Endothelial cell of umbilical vein (primary cell): ENCODE results near the gene KIF24. TPM values are rescaled to one million over a fixed set of nuclear protein-coding genes. Genes with fewer than 3 reads are reported as not detected.

ENCODE experiments used
- BruUV-seq: library from RNA; stranded (reverse); fragments of 400-500 nt; replicated peaks from 2 replicates; lab custom pipeline; 2021; lab: Mats Ljungman, UMichigan
- CTCF ChIA-PET: fragments of 300-600, 350-600 bp; sonication (Branson Sonifier 250); formaldehyde crosslinking; loops from one replicate; lab custom pipeline; 2021; ENCODE audit warnings: antibody characterized with exemption, inconsistent platforms; lab: Charles Lee
- POLR2A ChIA-PET: fragments of 300-600, 350-600 bp; sonication (Branson Sonifier 250); formaldehyde crosslinking; loops from one replicate; lab custom pipeline; 2021; ENCODE audit warnings: antibody characterized with exemption, inconsistent platforms; lab: Charles Lee
- DNase-seq: peaks from one replicate; pipeline ENCODE4 v3.0.0-alpha.2; 2011; ENCODE audit warnings: low read depth, low spot score
- FAIRE-seq: peaks from 2 replicates; lab custom pipeline; 2011; peaks lifted over from hg19 to GRCh38; lab: Jason Lieb, UNC
- H2AFZ ChIP-seq: 2 replicates; pipeline ENCODE4 v1.6.0; 2012; ENCODE audit warnings: low read depth, low read length, control low read depth, inconsistent platforms
- H3K27ac ChIP-seq: 2 replicates; pipeline ENCODE4 v1.5.1; 2011; ENCODE audit warnings: low read depth, mild to moderate bottlenecking, control low read depth, low read length, moderate library complexity; ENCODE audit not compliant: insufficient read depth
- H3K27me3 ChIP-seq, 2 experiments: 2 replicates each; pipeline versions ENCODE4 v1.6.0 to v1.6.1; 2011; ENCODE audit warnings: low read length in 2 of 2, mixed read lengths in 1 of 2; ENCODE audit not compliant: control insufficient read depth in 2 of 2, insufficient read depth in 2 of 2
- H3K36me3 ChIP-seq, 2 experiments: 2 replicates in 1 of 2; 3 replicates in 1 of 2; pipeline ENCODE4 v1.5.1; 2011; ENCODE audit warnings: low read length in 2 of 2, mild to moderate bottlenecking in 1 of 2, moderate library complexity in 1 of 2; ENCODE audit not compliant: control insufficient read depth in 2 of 2, insufficient read depth in 2 of 2; ENCODE audit errors: extremely low read depth in 1 of 2
- H3K4me1 ChIP-seq: 3 replicates; pipeline ENCODE4 v1.5.1; 2011; ENCODE audit warnings: mild to moderate bottlenecking, low read length; ENCODE audit not compliant: control insufficient read depth, insufficient read depth; ENCODE audit errors: extremely low read depth
- H3K4me2 ChIP-seq: 2 replicates; pipeline ENCODE4 v1.6.1; 2011; ENCODE audit warnings: low read length, control low read depth, mixed read lengths; ENCODE audit not compliant: insufficient read depth
- H3K4me3 ChIP-seq, 3 experiments: fragments of 200-600 bp in 1 of 3; sonication (generic), shearing (Covaris generic) in 1 of 3; replicated peaks in 1 of 3; 2 replicates each; pipeline ENCODE4 v1.5.1; 2011 to 2016; ENCODE audit warnings: control low read depth in 3 of 3, low read length in 3 of 3, mild to moderate bottlenecking in 2 of 3, inconsistent platforms in 1 of 3, low read depth in 1 of 3, moderate library complexity in 1 of 3; ENCODE audit not compliant: insufficient read depth in 1 of 3
- H3K79me2 ChIP-seq: 2 replicates; pipeline ENCODE4 v1.6.0; 2012; ENCODE audit warnings: low read length, inconsistent platforms; ENCODE audit not compliant: control insufficient read depth, insufficient read depth
- H3K9ac ChIP-seq: replicated peaks from 2 replicates; pipeline ENCODE3; 2011; ENCODE audit warnings: low read length, control low read depth; ENCODE audit not compliant: insufficient read depth; ENCODE audit errors: extremely low read depth
- H3K9me1 ChIP-seq: replicated peaks from 3 replicates; pipeline ENCODE4 v1.6.0; 2011; ENCODE audit warnings: mild to moderate bottlenecking, low read length; ENCODE audit not compliant: control insufficient read depth, insufficient read depth; ENCODE audit errors: extremely low read depth
- H3K9me3 ChIP-seq: replicated peaks from 2 replicates; pipeline ENCODE4 v1.5.1; 2012; ENCODE audit warnings: low read length, inconsistent platforms; ENCODE audit not compliant: control insufficient read depth, insufficient read depth
- H4K20me1 ChIP-seq: replicated peaks from 2 replicates; pipeline ENCODE3; 2011; ENCODE audit warnings: mild to moderate bottlenecking, low read length; ENCODE audit not compliant: control insufficient read depth, insufficient read depth; ENCODE audit errors: extremely low read depth
- CTCF ChIP-seq, 2 donors: IDR thresholded peaks; 1 replicate in 1 of 2; 2 replicates in 1 of 2; pipeline ENCODE4 v1.5.1; 2011; ENCODE audit warnings: low read length in 2 of 2, mild to moderate bottlenecking in 2 of 2, moderate library complexity in 2 of 2, control low read depth in 1 of 2, inconsistent platforms in 1 of 2, low read depth in 1 of 2; ENCODE audit not compliant: insufficient read depth in 1 of 2; ENCODE audit errors: extremely low read depth in 1 of 2
- EZH2 ChIP-seq: IDR thresholded peaks from 2 replicates; pipeline ENCODE4 v1.6.1; 2012; ENCODE audit warnings: borderline replicate concordance, low read depth, mild to moderate bottlenecking, moderate library complexity, low read length, inconsistent platforms; ENCODE audit not compliant: severe bottlenecking
- FOS ChIP-seq: IDR thresholded peaks from 2 replicates; pipeline ENCODE4 v1.6.1; 2011; ENCODE audit warnings: mild to moderate bottlenecking, low read length, moderate library complexity, borderline replicate concordance; ENCODE audit not compliant: insufficient read depth
- GATA2 ChIP-seq: IDR thresholded peaks from 2 replicates; pipeline ENCODE4 v1.7.0; 2011; ENCODE audit warnings: low read depth, mild to moderate bottlenecking, moderate library complexity, mixed read lengths, low read length; ENCODE audit not compliant: insufficient read length, insufficient read depth
- JUN ChIP-seq: IDR thresholded peaks from 2 replicates; pipeline ENCODE4 v1.6.1; 2011; ENCODE audit warnings: borderline replicate concordance, low read depth; ENCODE audit not compliant: insufficient read length, insufficient read depth
- MAX ChIP-seq: IDR thresholded peaks from 2 replicates; pipeline ENCODE4 v1.6.1; 2011; ENCODE audit not compliant: insufficient read depth, insufficient read length
- MYC ChIP-seq: IDR thresholded peaks from one replicate; pipeline ENCODE4 v1.6.1; 2011; ENCODE audit warnings: mild to moderate bottlenecking, low read depth, low read length
- POLR2A ChIP-seq: IDR thresholded peaks from 2 replicates; pipeline ENCODE4 v1.6.1; 2012; ENCODE audit warnings: low read depth, mild to moderate bottlenecking, control low read depth, low read length
- POLR2AphosphoS5 ChIP-seq: IDR thresholded peaks from 2 replicates; pipeline ENCODE4 v1.6.1; 2012; ENCODE audit warnings: low read depth, mild to moderate bottlenecking, control low read depth, low read length, moderate library complexity; ENCODE audit not compliant: insufficient read depth
- dilution Hi-C: fragments of 300-500 bp; cut with MboI; formaldehyde crosslinking; loops from one replicate; pipeline ENCODE4 v1.15.0; 2019; ENCODE audit warnings: low sequenced_read_pairs; ENCODE audit not compliant: extremely low pct_ligation_motif_present
- intact Hi-C: fragments of 100-400 bp; cut with micrococcal nuclease; formaldehyde crosslinking; loops from one replicate; pipeline ENCODE4 v1.10.0; 2022
- polyA plus RNA-seq, 4 experiments: library from polyadenylated mRNA; depleted of rRNA in 3 of 4; stranded (reverse) in 3 of 4; unstranded in 1 of 4; fragments of >200 nt; gene quantifications; 2 replicates each; pipeline versions ENCODE4 v1.2.1 to v1.2.3, GENCODE V29; 2011 to 2012; ENCODE audit warnings: missing spikeins in 1 of 4
- total RNA-seq: library from RNA; stranded (reverse); gene quantifications from 2 replicates; pipeline ENCODE4 v1.2.3, GENCODE V29; 2021

The KIF24 gene
- total and polyA plus RNA-seq, 2 donors (not counting 3 experiments of a cell fraction or from before 2014, with no cell fraction given) = 2.1 to 4.8 TPM

- no peaks in the 10 kb centered on the region for H3K9me1 ChIP-seq
- no peak overlapping the region for H3K27ac ChIP-seq
- no peak overlapping the region for H3K4me3 ChIP-seq
- H4K20me1 ChIP-seq = no peaks in the 10 kb centered on the region
- H3K4me1 ChIP-seq = peaks cover 11% of the 10 kb centered on the region
- FAIRE-seq (no peak), DNase-seq (no peak)
- CTCF ChIA-PET = interaction anchor here (0.6 to 9.4 kb wide), 15 partner anchors 7 to 230 kb away, joined by 3 to 152 read pairs (median 5); no protein-coding TSS in a partner anchor
- intact Hi-C loops = loop anchor here (1.0 to 5.0 kb wide), 4 partner anchors 46 to 251 kb away; partner anchors contain the start of genes DCAF12 and UBAP1
- POLR2A ChIA-PET = no interaction called here
- dilution Hi-C loops = no loop called here
- H3K9me3 ChIP-seq = no peaks in the 10 kb centered on the region
- H3K27me3 ChIP-seq = no peaks in the 10 kb centered on the region
- no peaks in the 10 kb centered on the region for H3K79me2 ChIP-seq
- H3K9ac ChIP-seq = no peak overlapping the region
- no peak overlapping the region for H2AFZ ChIP-seq
- TF ChIP-seq MAX = no peak
- no peak for TF ChIP-seq POLR2A
- TF ChIP-seq CTCF (IDR thresholded peaks at IDR 0.05; ENCODE audit: extremely low read depth in 1 of 2, insufficient read depth in 1 of 2, low read depth in 1 of 2, low read length in 2 of 2) = no peak
- no peak for TF ChIP-seq GATA2
- no peak for TF ChIP-seq FOS
- TF ChIP-seq MYC = no peak
- TF ChIP-seq EZH2 = no peak
- TF ChIP-seq POLR2AphosphoS5 = no peak
- no peak for TF ChIP-seq JUN
- H3K36me3 ChIP-seq = no peaks in the 10 kb centered on the region
- no peak overlapping the region for H3K4me2 ChIP-seq
- BruUV-seq = no TSS peak
Observed at GRCh38 chr9:34378376-34379060, 49.5 kb upstream of the KIF24 start.
